IPS-NIHi7 (cell line): ENCODE results near the gene ZBTB49.

Source experiments
- DNase-seq: peaks from one replicate; pipeline ENCODE4 v3.0.0; 2012; ENCODE audit warnings: mixed read lengths; ENCODE audit errors: extremely low spot score

The ZBTB49 gene

GRCh38 chr4:4277531-4277930 lies 12.5 kb upstream of the ZBTB49 start:
- DNase-seq, result no peak

DNA sequence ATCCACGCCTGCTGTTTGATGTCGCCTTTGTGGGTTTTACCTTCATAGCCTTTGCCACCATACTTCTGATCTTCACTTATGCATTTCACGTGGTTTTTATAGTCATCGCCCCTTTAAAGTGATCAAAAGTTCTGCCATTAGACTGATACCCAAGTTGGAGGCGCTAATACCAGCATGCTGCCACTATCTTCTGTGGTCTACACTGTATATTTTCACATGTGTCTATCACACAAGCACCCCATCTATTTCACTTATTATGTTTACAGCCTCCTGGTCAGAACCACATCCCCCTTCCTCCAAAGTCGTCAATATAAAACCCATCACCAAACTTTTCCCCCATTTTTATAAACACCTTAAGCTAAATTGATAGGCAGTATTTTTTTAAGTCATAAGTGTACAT lies 8.3 kb upstream of the ZBTB49 start:
- no peak for DNase-seq

DNA sequence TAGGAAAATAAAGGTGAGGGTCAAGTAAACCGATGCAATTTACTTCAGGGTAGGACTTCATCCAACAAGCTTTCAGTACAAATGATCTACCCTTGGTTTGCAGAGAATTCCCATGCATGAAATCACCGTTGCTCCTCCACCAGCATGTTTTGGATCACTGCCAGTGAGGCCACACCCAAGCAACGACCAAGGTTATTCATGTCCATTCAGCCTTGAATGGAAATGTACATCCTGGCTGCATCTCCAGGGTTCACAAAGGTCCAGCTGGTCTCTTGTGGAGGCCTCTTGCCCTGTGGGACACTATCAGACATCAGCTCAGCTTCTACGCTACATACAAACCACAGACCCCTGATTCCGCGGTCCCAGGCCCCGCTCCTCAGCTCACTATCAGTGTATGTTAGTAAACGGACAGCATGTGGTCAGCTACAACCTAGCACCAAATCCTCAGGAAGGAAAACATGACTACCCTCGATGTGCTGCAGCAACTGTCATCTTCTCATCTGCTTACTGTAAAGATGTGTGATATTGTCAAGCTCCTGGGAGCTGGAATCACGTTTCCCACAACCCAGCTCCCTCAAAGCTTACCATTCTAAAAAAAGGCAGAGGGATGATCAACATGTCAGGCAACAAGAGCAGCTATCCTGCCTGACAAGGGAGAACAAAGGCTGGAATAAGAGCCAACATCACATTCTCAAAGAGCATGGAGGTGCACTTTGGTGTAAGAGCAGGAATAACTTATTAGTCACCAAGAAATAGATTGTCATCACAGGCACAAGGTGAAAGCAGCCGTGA lies 5.0 kb upstream of the ZBTB49 start:
- no peak for DNase-seq

GRCh38 chr4:4288098-4288497 lies 2.0 kb upstream of the ZBTB49 start:
- no peak for DNase-seq

GRCh38 chr4:4289055-4289454 lies 996 bp upstream of the ZBTB49 start:
- no peak for DNase-seq

DNA sequence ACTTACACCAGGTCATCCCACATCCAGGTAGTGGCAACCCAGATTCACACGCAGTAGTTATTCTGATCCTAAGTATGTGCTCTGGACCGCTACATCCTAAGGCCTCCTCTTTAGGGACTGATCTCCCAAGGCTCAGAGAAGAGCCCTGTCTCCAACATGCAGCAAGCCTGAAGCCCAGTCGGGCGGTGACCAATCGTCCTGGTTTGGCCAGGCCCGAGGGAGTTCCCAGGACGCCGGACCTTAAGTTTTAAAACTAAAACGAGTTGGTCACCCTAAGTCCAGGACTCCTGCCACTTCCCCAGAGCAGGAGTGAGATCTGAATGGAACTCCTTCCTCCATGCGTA lies 482 bp upstream of the ZBTB49 start:
- no peak for DNase-seq

GRCh38 chr4:4293279-4293678 lies 3.2 kb downstream of the ZBTB49 start:
- no peak for DNase-seq

GRCh38 chr4:4296283-4296846 lies 6.3 kb downstream of the ZBTB49 start:
- DNase-seq, result no peak

- no peak for DNase-seq
These were observed 9.0 kb downstream of the ZBTB49 start for GRCh38 chr4:4299006-4299405.

- DNase-seq, result no peak
These were observed 11.9 kb downstream of the ZBTB49 start for GRCh38 chr4:4302001-4302400.

DNA sequence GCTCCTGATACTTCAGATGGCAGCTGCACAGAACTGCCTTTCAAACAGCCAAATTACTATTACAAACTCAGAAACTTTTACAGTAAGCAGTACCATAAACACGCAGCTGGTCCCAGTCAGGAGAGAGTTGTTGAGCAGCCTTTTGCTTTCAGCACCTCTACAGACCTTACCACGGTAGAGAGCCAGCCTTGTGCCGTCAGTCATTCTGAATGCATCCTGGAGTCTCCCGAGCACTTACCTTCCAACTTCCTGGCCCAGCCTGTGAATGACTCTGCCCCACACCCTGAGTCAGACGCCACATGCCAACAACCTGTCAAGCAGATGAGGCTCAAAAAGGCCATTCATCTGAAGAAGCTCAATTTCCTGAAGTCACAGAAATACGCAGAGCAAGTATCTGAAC lies 12.4 kb downstream of the ZBTB49 start:
- no peak for DNase-seq

DNA sequence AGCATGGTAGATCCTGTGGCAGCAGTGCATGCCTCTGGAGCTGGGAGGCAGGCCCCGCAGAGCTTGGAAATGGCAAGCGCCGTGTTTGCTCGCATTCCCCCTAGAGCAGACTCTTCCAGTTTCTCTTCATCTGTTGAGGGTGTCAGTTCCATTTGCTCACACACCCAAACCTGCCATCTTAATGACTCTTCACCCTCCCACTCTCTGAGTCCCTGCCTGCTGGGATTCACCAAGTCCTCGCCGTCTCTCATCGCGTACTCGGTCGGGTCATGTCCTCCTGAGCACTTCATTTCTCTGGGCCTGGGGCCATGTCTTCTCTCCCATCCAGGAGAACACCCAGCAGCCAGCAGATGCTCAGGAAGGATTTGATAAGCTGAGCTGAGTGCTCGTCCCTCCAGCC lies 16.9 kb downstream of the ZBTB49 start:
- DNase-seq, result no peak

DNA sequence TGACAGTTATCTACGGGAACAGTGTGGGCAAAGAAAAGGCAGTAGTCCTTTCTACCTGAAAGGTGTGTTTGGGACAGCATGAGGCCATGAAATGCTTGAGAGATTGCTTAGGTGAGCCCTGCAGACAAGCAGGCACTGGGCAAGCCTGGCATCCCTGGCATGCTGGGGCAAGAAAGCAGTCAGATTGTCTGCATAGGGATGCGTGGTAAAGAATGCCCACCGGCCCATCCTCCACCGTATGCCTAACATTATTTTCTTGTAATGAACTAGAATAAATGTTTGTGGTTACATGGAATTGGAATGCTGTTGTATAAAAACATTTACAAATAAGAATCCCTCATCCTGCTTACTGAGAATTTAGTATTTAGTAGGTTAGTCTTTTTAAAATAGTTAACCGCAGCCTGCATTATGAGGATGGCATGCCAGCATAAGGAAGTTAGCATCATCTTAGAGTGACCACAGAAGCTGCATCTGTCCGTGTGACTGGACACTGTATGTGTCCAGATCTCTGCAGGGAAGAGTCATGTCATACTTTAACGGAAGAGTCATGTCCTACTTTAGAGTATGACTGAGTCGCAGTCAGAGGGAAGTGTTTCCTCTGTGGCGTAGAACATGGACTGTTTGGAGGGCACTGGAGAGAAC lies 18.9 kb downstream of the ZBTB49 start:
- DNase-seq, result no peak

DNA sequence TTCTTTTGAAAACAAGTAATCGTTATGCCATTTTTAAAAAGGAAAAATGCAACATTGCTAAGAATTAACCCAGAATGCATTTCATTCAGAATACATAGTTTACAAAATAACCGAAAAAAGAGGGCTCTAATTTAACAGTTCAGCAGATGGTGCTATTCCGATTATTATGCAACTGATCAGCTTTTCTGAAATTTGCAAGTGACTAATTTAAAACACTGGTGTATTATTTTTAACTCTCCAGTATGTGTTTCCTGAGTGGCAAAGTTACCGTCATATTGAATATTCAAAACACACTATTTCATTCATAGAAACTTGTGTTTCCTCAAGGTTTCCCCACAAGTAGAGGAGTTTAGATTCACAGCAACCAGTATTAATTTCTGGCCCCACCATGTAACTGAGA lies 21.1 kb downstream of the ZBTB49 start:
- no peak for DNase-seq

- no peak for DNase-seq
These were observed 25.6 kb downstream of the ZBTB49 start for GRCh38 chr4:4315461-4316149.

DNA sequence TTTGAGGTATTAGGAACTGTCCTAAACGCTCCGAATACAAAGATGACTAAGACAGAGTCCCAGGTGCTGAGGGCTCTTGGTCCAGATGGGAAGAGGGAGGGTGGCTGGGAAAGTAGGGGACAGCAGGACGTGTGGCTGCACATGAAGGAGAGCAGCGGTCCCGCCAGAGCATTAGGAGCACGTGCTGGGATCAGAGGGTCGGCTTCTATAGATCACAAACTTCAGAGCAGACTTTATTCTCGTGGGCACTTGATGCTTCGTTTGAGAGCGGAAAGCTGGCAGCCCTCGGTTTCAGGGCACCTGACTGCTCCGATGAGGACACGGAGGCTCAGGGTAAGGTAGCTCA lies 26.1 kb downstream of the ZBTB49 start:
- DNase-seq, result no peak

GRCh38 chr4:4317496-4318232 lies 27.6 kb downstream of the ZBTB49 start:
- DNase-seq, result no peak

GRCh38 chr4:4320528-4320927 lies 30.5 kb downstream of the ZBTB49 start:
- DNase-seq, result no peak

DNA sequence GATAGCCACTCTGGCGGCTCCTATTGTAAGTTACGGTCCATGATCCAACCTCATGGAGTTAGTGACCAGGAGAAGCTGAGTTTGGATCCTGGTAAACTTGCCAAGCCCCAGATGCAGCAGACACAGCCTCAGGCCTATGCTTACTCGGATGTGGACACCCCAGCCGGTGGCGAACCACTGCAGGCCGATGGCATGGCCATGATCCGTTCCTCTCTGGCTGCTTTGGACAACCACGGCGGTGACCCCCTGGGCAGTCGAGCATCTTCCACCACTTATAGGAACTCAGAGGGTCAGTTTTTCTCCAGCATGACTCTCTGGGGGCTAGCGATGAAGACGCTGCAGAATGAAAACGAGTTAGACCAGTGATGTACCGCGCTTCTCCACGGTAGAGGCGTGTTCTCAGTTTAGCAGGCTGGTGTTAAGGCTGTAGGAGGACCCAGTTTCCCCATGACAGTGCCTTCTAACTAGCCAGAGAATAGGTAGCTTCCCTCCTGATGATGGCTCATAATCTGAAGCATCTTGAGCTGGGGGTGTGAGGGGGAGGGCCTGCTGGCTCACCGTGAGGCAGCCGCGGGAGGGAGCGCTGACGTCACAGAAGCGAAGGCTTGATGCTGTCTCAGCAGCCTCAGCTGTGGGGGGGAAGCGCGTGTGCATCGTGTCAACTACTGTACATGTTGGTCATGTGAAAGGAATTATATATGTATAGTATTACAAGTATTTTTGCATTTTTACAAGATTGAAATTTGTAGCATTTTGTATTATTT lies 31.1 kb downstream of the ZBTB49 start:
- DNase-seq, result no peak

- DNase-seq, result no peak
These were observed 32.1 kb downstream of the ZBTB49 start for GRCh38 chr4:4321951-4322688.
